Measurements from ENCODE around the gene GUCD1. TPM values are rescaled to one million over a fixed set of nuclear protein-coding genes. Genes with fewer than 3 reads are reported as not detected.

The GUCD1 gene
- total and polyA plus RNA-seq, 9 of the 15 experiments (the other 6 are each of a cell fraction or from before 2014, with no cell fraction given): 31.5 to 67.8 (median 50.3) TPM

DNA sequence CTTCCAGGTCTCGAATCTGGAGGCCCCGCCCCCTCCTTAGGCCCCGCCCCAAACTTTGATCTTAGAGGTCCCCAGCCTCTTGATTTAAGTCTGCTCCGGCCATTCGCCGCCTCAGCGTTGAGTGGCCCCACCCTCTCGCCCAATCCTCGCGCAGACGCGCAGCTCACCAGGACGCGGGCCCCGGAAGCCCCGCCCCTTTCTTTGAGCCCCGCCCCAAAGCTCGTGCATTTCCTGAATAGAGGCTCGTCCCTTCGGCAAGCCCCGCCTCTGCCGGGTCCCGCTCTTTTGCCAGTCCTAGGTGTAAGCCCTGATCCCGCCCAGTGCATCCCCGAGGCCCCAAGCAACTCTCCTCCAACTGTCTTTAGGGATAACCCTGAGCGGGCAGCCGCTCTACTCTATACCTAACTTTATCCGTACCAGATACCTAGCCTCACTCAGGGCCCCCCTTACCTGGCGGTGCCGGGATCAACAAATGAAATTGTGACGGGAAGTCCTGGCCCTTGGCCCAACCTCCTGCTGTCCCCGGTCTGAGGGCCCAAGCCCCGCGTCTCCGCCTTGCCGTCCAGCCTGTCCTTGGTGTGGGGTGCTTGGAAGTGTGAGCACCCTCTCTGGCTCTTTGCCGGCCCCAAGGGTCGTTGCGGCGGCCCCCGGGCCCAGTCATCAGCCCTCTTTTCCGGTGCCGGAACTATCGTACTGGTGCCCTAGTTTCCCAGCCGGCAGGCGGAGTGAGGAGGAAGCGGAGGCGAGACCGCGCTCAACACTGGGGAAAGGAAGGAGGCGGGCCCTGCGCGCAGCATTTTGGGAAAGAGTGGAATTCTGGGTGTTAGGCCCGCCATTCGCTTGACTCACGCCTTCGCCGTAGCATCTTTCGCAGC, 464 bp upstream of the GUCD1 start, which contains the start of gene SNRPD3 (continued):
- TF ChIP-seq RBM17 (IDR thresholded peaks at IDR 0.05; ENCODE audit: borderline replicate concordance, low read depth, low read length) (no peak), ARID2 (IDR thresholded peaks at IDR 0.05) (no peak), SMARCA5 (IDR thresholded peaks at IDR 0.05) (no peak), HMG20A (CRISPR knock-in tag; conservative IDR thresholded peaks at IDR 0.05) (no peak), GABPA (tag; conservative IDR thresholded peaks at IDR 0.05; ENCODE audit: low read depth) (peak; percentile 97), ELF4 (CRISPR knock-in tag; IDR thresholded peaks at IDR 0.05) (no peak), ZNF586 (CRISPR knock-in tag; conservative IDR thresholded peaks at IDR 0.05) (no peak), CEBPB (tag; IDR thresholded peaks at IDR 0.05) (no peak), NFATC3 (IDR thresholded peaks at IDR 0.05) (no peak), ZNF589 (CRISPR knock-in tag; IDR thresholded peaks at IDR 0.05; ENCODE audit: low read depth) (no peak), TRIM28 (IDR thresholded peaks at IDR 0.05) (0 out of 2 replicates have a peak, but pooled peaks have one; percentile 45), JUNB (CRISPR knock-in tag; conservative IDR thresholded peaks at IDR 0.05) (no peak), PML (IDR thresholded peaks at IDR 0.05; ENCODE audit: low read length) (peak; percentile 69), TAF9B (IDR thresholded peaks at IDR 0.05; ENCODE audit: partially characterized antibody) (peak; percentile 92), NCOR1 (IDR thresholded peaks at IDR 0.05) (peak; percentile 15; the same call in 1 of the 2 replicates), NRF1 (conservative IDR thresholded peaks at IDR 0.05 in 1 of 2, IDR thresholded peaks at IDR 0.05 in 1 of 2) (peak; percentile 88 to 89), IRF2 (CRISPR knock-in tag; IDR thresholded peaks at IDR 0.05) (no peak), ZNF3 (CRISPR knock-in tag; IDR thresholded peaks at IDR 0.05) (no peak), RBM25 (IDR thresholded peaks at IDR 0.05; ENCODE audit: low read depth, low read length, severe bottlenecking) (no peak), ZNF197 (CRISPR knock-in tag; IDR thresholded peaks at IDR 0.05; ENCODE audit: low read depth) (no peak)
- TF ChIP-seq, protein P1, sequence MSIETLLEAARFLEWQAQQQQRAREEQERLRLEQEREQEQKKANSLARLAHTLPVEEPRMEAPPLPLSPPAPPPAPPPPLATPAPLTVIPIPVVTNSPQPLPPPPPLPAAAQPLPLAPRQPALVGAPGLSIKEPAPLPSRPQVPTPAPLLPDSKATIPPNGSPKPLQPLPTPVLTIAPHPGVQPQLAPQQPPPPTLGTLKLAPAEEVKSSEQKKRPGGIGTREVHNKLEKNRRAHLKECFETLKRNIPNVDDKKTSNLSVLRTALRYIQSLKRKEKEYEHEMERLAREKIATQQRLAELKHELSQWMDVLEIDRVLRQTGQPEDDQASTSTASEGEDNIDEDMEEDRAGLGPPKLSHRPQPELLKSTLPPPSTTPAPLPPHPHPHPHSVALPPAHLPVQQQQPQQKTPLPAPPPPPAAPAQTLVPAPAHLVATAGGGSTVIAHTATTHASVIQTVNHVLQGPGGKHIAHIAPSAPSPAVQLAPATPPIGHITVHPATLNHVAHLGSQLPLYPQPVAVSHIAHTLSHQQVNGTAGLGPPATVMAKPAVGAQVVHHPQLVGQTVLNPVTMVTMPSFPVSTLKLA (conservative IDR thresholded peaks at IDR 0.05): peak; percentile 61 to 85
- TF ChIP-seq, protein P2, sequence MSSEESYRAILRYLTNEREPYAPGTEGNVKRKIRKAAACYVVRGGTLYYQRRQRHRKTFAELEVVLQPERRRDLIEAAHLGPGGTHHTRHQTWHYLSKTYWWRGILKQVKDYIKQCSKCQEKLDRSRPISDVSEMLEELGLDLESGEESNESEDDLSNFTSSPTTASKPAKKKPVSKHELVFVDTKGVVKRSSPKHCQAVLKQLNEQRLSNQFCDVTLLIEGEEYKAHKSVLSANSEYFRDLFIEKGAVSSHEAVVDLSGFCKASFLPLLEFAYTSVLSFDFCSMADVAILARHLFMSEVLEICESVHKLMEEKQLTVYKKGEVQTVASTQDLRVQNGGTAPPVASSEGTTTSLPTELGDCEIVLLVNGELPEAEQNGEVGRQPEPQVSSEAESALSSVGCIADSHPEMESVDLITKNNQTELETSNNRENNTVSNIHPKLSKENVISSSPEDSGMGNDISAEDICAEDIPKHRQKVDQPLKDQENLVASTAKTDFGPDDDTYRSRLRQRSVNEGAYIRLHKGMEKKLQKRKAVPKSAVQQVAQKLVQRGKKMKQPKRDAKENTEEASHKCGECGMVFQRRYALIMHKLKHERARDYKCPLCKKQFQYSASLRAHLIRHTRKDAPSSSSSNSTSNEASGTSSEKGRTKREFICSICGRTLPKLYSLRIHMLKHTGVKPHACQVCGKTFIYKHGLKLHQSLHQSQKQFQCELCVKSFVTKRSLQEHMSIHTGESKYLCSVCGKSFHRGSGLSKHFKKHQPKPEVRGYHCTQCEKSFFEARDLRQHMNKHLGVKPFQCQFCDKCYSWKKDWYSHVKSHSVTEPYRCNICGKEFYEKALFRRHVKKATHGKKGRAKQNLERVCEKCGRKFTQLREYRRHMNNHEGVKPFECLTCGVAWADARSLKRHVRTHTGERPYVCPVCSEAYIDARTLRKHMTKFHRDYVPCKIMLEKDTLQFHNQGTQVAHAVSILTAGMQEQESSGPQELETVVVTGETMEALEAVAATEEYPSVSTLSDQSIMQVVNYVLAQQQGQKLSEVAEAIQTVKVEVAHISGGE (CRISPR knock-in tag; IDR thresholded peaks at IDR 0.05): peak; percentile 94 to 99 (median 99)
- TF ChIP-seq, protein P3, sequence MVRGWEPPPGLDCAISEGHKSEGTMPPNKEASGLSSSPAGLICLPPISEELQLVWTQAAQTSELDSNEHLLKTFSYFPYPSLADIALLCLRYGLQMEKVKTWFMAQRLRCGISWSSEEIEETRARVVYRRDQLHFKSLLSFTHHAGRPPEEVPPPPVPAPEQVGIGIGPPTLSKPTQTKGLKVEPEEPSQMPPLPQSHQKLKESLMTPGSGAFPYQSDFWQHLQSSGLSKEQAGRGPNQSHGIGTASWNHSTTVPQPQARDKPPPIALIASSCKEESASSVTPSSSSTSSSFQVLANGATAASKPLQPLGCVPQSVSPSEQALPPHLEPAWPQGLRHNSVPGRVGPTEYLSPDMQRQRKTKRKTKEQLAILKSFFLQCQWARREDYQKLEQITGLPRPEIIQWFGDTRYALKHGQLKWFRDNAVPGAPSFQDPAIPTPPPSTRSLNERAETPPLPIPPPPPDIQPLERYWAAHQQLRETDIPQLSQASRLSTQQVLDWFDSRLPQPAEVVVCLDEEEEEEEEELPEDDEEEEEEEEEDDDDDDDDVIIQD (CRISPR knock-in tag; IDR thresholded peaks at IDR 0.05): no peak
